GM12875 (cell line): ENCODE measurements around the gene WDCP.

Source experiments
- H3K4me3 ChIP-seq: one replicate; pipeline ENCODE4 v1.5.1; 2011; ENCODE audit warnings: low read depth, low read length, control low read depth
- CTCF ChIP-seq: IDR thresholded peaks from 2 replicates; pipeline ENCODE4 v1.5.1; 2011; ENCODE audit warnings: low read depth, mild to moderate bottlenecking, control low read depth, inconsistent platforms, low read length, moderate library complexity, borderline replicate concordance; ENCODE audit not compliant: insufficient read depth

WDCP gene

GRCh38 chr2:24083567-24084385, 36.6 kb upstream of the WDCP start:
- TF ChIP-seq CTCF = 0 out of 2 replicates have a peak, but pooled peaks have one; percentile 4
- H3K4me3 ChIP-seq = peak overlapping the region; percentile 73

- TF ChIP-seq CTCF = no peak
- peak overlapping the region; percentile 73 for H3K4me3 ChIP-seq
Observed at GRCh38 chr2:24082787-24083566, 35.8 kb upstream of the WDCP start.

GRCh38 chr2:24080701-24081100, 33.5 kb upstream of the WDCP start:
- no peak overlapping the region for H3K4me3 ChIP-seq
- TF ChIP-seq CTCF = no peak

GRCh38 chr2:24077879-24078278, 30.7 kb upstream of the WDCP start:
- no peak for TF ChIP-seq CTCF
- no peak overlapping the region for H3K4me3 ChIP-seq

GRCh38 chr2:24077535-24077877, 30.3 kb upstream of the WDCP start:
- peak overlapping the region; percentile 81 for H3K4me3 ChIP-seq
- TF ChIP-seq CTCF = no peak

- peak overlapping the region; percentile 81 for H3K4me3 ChIP-seq
- no peak for TF ChIP-seq CTCF
Observed at GRCh38 chr2:24076849-24077534, 29.8 kb upstream of the WDCP start.
